Stimulated activated CD4-positive, alpha-beta T cell treated with anti-CD3 and anti-CD28 coated beads, Interleukin-1b, Interleukin-23, amount 100 ng/mL, for 1 hour (primary cell): ENCODE data around the gene DCPS.
"Not testable (repeated sequence)": the region's sequence is repeated elsewhere in the genome, so short reads cannot be mapped to it uniquely, and the experiment has no call there.

Source experiments
- DNase-seq, 2 donors: peaks; one replicate each; pipeline ENCODE4 v3.0.0-alpha.2; 2020; ENCODE audit warnings: low read depth in 2 of 2

The DCPS gene

DNA sequence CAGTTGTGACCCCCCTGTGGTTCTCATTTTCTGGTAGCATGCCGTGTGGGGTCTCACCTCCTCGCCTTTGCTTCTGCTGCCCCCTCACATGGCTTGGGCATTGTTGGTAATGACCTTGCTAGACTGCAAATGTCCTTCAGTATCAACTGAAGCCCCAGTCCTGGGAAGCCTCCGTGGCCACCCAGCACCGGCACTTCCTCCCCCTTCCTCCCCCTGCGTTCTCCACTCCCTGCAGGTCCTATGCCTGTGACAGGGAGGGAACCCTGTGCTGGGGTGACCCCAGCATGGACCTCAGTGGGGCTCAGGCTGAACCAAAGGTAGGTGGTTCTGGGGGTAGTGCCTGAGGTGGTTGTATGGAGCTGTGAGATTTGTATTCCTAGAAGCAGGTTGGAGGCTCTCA lies 57.5 kb downstream of the DCPS start:
- no peak for DNase-seq

DNA sequence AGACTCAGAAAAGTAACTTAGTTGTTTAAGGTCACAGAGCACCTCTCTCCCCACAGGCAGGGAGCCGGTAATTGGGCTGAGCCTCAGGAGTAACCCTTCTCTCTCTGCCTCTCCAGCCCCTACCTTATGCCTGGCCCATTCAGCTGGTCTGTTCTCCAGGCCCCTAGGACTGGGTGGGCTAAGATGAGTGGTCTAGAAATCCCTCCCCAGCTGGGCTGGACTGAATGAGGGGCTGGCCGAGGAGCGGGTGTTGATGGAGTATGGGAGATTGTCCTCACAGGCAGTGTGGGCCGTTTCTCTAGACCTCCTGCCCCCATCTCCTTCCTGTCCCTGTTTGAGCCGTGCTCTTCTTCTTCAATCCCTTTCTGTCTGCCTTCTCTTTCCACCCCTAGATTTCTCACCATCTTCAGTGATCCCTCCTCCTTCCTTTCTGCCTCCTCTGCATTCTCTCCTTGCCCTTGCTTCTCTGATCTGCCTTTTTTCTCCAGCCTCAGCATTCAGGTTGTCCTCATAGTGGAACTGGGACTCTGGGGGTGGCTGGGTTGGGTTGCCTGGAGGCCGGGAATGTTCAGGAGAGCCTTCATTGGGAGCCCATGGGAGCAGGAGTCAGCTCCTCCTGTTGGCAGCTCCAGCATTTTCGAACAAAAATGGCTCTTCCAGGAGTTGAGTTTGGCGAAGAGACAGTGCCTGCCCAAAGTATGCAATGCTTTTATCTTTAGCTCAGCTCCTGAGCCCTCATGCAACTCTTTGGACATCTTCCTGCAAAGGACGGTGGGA lies 59.2 kb downstream of the DCPS start:
- DNase-seq = no peak

GRCh38 chr11:126363706-126364248 lies 59.9 kb downstream of the DCPS start:
- DNase-seq = no peak

GRCh38 chr11:126364735-126365134 lies 60.9 kb downstream of the DCPS start:
- not testable (repeated sequence) for DNase-seq

- DNase-seq = not testable (repeated sequence)
Observed at GRCh38 chr11:126365508-126365907, 61.6 kb downstream of the DCPS start.

DNA sequence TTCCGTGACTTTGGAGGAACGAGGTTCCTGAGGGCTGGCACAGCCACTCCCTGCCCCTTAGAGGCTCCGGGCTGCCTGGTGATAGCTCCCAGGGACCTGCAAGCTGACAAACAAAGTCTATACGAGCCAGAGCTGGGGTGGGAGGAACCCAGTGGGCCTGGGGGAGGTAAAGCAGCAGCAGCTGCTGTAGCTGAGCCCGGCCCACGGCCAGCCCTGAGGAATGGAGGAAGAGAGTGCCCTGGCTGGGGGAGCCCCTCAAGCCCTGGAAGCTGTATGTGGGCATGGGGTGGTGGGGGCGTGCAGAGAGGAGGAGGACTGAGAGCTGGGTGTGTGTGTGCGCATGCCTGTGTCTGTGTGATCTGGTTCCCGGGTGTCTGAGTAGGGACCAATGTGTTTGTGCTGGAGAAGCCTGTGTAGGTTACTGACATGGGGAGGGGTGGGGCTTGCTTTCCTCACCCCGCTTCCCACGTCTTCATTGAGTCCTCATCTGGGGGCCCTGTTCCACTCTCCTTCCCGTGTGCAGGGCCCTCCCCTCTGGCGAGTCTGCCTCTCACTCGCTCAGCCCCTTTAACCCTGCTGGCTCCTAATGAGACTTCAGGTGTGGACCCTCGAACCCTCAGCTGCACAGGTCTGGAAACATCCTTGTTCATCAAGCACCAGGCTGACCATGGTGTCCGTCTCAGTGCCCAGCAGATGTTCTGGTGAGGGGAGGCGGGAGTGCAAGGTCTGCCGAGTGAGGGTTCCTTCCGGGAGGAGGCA lies 62.4 kb downstream of the DCPS start:
- DNase-seq = no peak

DNA sequence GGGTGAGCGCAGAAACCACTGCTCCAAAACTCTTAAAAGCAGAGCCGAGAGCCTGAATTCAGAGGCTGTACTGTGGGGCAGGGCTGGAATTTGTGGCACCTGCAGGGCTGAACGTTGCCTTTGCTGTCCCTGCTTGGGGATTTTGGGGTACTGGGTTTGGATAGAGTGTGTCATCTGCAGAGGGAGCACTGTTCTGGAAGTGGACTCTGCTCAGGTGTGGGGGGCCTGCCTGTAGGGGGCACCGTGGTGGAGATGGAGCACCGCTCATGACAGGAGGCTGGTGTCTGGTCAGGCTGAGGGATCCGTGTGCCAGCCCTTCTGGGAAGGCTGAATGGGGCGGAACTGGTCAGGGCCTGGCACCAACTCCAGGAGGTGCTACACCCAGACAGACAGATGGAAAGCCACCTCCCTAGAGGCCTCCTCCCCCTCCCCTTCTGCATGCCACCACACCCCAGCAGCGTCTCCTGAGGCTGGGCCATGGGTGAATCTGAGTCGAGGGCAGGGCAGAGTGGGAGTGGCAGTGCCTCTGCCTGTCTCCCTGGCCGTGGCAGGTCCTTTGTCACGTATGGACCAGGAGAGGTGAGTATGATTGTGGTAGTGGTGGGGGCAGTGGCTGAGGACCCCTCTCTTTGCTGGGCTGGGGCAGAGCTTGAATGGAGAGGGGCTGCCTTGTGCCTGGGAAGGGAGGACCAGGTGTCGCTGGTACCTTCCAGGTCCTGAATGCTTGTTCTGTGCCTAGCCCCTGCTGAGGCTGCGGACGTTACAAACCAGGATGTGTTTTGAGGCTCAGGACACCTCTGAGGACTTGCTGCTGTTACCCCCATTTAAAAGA lies 63.2 kb downstream of the DCPS start:
- DNase-seq = not testable (repeated sequence)

GRCh38 chr11:126367806-126368205 lies 63.9 kb downstream of the DCPS start:
- DNase-seq = not testable (repeated sequence)

DNA sequence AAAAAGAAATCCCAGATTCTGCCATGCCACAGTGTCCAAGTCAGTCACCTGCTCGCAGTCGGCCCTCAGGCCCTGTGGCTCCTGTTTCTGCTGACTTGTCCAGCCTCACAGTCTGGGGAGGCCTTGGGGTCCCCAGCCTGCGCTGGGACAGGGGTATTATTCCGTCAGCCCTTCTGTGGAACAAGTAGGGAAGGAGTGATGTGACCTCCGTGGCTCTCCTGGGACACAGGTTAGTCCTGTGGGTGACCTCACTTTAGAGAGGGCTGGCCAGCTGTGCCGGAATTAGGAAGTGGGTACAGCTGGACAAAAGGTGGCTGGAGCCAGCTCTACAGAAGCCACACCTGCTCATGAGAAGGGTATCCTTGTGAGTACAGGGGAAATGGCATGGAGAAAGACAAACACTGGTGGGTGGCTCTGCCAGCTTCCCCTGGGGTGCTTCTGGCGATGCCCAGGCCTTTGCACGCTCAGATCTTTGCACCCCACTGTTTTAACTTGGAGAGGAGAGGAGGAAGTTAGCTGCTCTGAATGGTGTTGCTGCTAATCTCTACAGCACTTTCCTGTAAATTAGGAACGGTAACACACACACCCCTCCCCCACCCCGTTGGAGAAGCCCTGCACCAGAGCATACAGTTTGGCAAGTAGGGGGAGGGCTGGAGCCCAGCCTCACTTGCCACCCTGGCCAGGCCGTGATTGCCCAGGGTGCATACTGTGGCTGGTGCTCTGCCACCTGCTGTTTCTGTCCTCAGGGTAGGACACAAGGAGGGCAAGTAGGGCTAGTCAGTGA lies 64.7 kb downstream of the DCPS start:
- DNase-seq = not testable (repeated sequence)

DNA sequence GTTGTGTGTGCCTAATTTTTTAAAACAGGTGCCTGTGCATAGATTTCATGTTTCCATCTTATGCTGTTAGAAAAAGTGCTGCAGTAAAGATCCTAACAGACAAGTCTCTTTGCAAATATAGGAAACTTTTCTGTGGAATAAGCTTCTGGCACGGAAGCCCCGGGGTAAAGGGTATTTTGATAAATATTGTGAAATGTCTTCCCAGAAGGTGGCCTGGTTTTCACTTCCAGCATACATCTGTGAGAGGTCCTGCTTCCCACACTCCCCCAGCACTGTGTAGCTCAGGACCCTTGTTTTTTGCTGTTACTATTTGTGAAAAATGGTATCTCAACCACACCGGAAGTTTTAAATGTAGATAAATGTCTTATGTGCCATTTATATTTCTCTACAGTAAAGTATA lies 66.2 kb downstream of the DCPS start:
- DNase-seq = no peak

GRCh38 chr11:126371595-126371994 lies 67.7 kb downstream of the DCPS start:
- no peak for DNase-seq

DNA sequence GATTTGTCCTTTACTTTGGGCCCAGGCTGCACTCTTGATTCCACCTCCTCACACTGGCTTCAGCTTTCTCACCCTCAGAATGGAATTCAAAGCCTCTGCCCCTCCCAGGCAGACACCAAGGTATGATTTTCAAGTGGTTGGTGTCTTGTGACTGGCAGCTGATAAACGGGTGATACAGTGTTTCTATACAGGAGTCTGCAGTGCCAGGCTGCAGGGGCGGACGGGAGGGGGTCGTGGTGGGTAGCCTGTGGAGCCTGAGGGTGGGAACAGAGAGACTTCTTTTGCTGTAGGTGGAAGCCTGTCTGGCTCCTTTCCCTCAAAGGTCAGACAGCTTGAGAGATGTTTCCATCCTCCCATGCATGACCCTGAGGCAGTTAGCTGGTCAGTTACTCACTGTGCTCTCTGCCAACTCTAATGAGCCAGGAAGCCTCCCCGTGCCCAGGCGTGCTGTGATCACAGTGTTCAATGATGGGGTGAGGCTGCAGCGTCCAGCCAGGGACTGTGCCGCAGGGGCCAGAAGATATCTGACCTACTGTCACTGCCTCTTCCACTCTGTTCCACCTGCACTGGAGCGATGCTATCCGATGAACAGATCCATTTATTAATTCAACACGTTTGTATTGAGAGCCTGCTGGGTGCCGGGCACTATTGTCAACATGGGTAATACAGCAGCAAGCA lies 69.7 kb downstream of the DCPS start:
- not testable (repeated sequence) for DNase-seq

DNA sequence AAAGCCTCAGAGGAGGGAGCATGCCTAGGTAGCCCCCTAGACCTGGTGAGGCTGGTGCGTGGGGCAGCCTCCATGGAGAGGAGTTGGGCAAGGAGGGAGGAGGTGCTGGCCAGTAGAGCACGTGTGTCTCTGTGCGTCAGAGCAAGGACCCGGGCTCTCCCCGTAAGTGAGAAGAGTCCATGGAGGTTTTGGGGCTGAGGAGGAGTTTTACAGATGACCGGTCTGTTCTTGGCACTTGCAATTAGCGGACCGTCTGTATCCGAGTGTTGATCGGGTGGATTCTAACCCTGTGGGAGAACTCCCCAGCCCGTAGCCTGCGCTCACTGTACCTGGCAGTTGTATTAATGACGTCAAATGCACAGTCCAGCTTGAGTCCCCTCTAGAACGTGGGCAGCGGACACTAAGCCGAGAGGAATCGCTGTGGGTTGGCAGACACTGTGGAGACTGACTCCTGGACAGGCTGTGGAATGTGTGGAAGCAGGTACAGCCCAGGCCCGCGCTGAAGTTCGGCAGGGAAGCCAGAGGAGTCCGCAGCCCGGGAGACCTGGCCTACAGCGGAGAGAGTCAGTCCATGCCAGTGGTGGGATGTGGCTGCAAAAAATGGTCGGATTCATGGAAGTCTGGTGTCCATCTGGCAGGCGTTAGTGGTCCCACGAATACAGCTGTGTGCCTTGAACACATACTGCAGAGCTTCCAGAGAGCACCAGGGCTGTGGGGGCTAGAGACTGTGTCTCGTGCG lies 70.9 kb downstream of the DCPS start:
- DNase-seq = not testable (repeated sequence)

GRCh38 chr11:126375726-126376125 lies 71.9 kb downstream of the DCPS start:
- no peak for DNase-seq

- DNase-seq = no peak
Observed at GRCh38 chr11:126378763-126379162, 74.9 kb downstream of the DCPS start.

GRCh38 chr11:126380909-126381308 lies 77.0 kb downstream of the DCPS start:
- no peak for DNase-seq

DNA sequence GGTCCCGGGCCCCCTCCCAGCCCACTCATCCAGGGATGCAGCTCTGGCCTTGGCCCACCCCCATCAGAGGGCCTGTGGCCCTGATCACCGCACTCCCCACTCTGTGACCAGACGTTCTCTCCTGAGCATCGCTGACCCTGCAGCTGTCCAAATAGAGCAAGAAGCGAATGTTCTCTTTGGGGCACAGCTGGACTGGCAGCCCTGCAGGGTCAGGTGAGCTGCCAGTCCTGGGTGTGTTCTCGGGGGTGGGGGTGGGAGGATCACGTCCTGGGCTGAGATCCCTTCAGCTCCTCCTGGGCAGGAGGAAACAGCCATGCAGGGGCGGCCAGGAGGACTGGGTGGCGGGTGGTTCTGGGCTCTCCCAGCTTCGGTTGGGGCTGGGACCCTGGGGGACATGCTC lies 78.1 kb downstream of the DCPS start:
- DNase-seq = not testable (repeated sequence)

DNA sequence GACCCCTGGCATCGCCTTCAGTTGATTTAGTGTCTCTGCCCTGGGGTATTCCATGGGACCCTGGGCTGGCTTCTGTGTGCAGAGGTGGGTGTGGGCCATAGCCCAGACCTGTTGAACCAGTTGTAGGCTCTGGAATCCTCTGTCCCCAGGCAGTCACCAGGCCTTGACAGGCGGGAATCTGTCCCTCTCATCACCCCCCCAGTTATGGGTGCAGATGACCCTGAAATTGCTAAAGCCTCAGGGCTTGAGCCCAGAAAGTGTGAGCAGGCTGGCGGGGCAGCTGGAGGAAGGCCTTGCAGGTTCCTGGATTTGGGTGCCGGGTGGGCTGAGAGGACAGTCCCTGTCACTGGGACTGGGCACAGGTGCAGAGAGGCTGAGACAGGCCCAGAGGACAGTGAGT lies 78.8 kb downstream of the DCPS start:
- DNase-seq = not testable (repeated sequence)
